SK-N-SH treated with all-trans-retinoic acid at 6 μM for 48 hours (cell line): Measurements from ENCODE around the gene RASGRF2.
"Not testable (repeated sequence)": the region's sequence is repeated elsewhere in the genome, so short reads cannot be mapped to it uniquely, and the experiment has no call there.

Source experiments
- ATAC-seq: fragments of 200-7000 bp; cut with Tn5 transposase; 3 replicates; pipeline ENCODE4 v1.9.1; 2020; ENCODE audit warnings: mild to moderate bottlenecking, moderate library complexity
- ARNTL ChIP-seq: fragments of 450-650 bp; formaldehyde crosslinking; IDR thresholded peaks from 2 replicates; pipeline ENCODE4 v1.5.0; 2020; ENCODE audit warnings: low read depth, mild to moderate bottlenecking, moderate library complexity, borderline replicate concordance
- CREB5 ChIP-seq: fragments of 250-450 bp; sonication (Bioruptor Pico); IDR thresholded peaks from 2 replicates; pipeline ENCODE4 v1.5.1; 2020; ENCODE audit warnings: low read depth, mild to moderate bottlenecking, moderate library complexity
- CSDC2 ChIP-seq: fragments of 250-450 bp; sonication (Bioruptor Pico); IDR thresholded peaks from 2 replicates; pipeline ENCODE4 v1.5.0; 2020; ENCODE audit warnings: mild to moderate bottlenecking, moderate library complexity
- CSRNP3 ChIP-seq: fragments of 250-450 bp; sonication (Bioruptor Pico); IDR thresholded peaks from 2 replicates; pipeline ENCODE4 v1.5.1; 2021; ENCODE audit warnings: mild to moderate bottlenecking, moderate library complexity
- ESRRG ChIP-seq: fragments of 250-450 bp; sonication (Bioruptor Pico); IDR thresholded peaks from 2 replicates; pipeline ENCODE4 v1.6.1; 2021; ENCODE audit warnings: mild to moderate bottlenecking
- GLIS3 ChIP-seq: fragments of 250-450 bp; sonication (Bioruptor Pico); IDR thresholded peaks from 2 replicates; pipeline ENCODE4 v1.5.0; 2020; ENCODE audit warnings: mild to moderate bottlenecking, moderate library complexity
- ISL1 ChIP-seq: fragments of 250-450 bp; sonication (Bioruptor Pico); IDR thresholded peaks from 2 replicates; pipeline ENCODE4 v2.1.2; 2022; ENCODE audit warnings: mild to moderate bottlenecking, moderate library complexity
- OSR1 ChIP-seq: fragments of 250-450 bp; sonication (Bioruptor Pico); IDR thresholded peaks from 2 replicates; pipeline ENCODE4 v1.8.0; 2022; ENCODE audit warnings: moderate library complexity, mild to moderate bottlenecking, inconsistent platforms
- PATZ1 ChIP-seq: fragments of 250-450 bp; sonication (Bioruptor Pico); IDR thresholded peaks from 2 replicates; pipeline ENCODE4 v1.8.0; 2020; ENCODE audit warnings: mild to moderate bottlenecking, moderate library complexity, borderline replicate concordance
- POU6F1 ChIP-seq: fragments of 250-450 bp; sonication (Bioruptor Pico); IDR thresholded peaks from 2 replicates; pipeline ENCODE4 v1.8.0; 2021; ENCODE audit warnings: low read depth, mild to moderate bottlenecking, moderate library complexity, borderline replicate concordance
- PPARA ChIP-seq: fragments of 250-450 bp; sonication (Bioruptor Pico); IDR thresholded peaks from 2 replicates; pipeline ENCODE4 v1.5.0; 2020; ENCODE audit warnings: mild to moderate bottlenecking, borderline replicate concordance
- SNAI2 ChIP-seq: fragments of 250-450 bp; sonication (Bioruptor Pico); IDR thresholded peaks from 2 replicates; pipeline ENCODE4 v1.5.0; 2020; ENCODE audit warnings: mild to moderate bottlenecking, moderate library complexity
- TCF4 ChIP-seq: fragments of 250-450 bp; sonication (Bioruptor Pico); IDR thresholded peaks from 2 replicates; pipeline ENCODE4 v1.8.0; 2021; ENCODE audit warnings: mild to moderate bottlenecking, moderate library complexity, borderline replicate concordance
- TOX ChIP-seq: fragments of 250-450 bp; sonication (Bioruptor Pico); IDR thresholded peaks from 2 replicates; pipeline ENCODE4 v1.8.0; 2021; ENCODE audit warnings: mild to moderate bottlenecking, moderate library complexity, borderline replicate concordance
- ZFP30 ChIP-seq: fragments of 450-650 bp; formaldehyde crosslinking; IDR thresholded peaks from 2 replicates; pipeline ENCODE4 v1.5.0; 2022; ENCODE audit warnings: mild to moderate bottlenecking, moderate library complexity
- ZNF565 ChIP-seq: fragments of 450-650 bp; formaldehyde crosslinking; conservative IDR thresholded peaks from 2 replicates; pipeline ENCODE4 v1.5.0; 2020; ENCODE audit warnings: low read depth, mild to moderate bottlenecking, moderate library complexity
- ZNF70 ChIP-seq: fragments of 450-650 bp; formaldehyde crosslinking; IDR thresholded peaks from 2 replicates; pipeline ENCODE4 v1.5.0; 2020; ENCODE audit warnings: mild to moderate bottlenecking, moderate library complexity

Gene RASGRF2

GRCh38 chr5:81268521-81269196, 308.5 kb downstream of the RASGRF2 start:
- peak; percentile 98 for ATAC-seq
- TF ChIP-seq PATZ1 (CRISPR knock-in tag) (no peak), SNAI2 (CRISPR knock-in tag) (no peak), ISL1 (CRISPR knock-in tag) (peak; percentile 90), OSR1 (no peak), CSDC2 (CRISPR knock-in tag) (no peak), CREB5 (CRISPR knock-in tag) (peak; percentile 57; the same call in 1 of the 2 replicates), ZNF565 (CRISPR knock-in tag) (no peak), TCF4 (CRISPR knock-in tag) (no peak), POU6F1 (CRISPR knock-in tag) (no peak)

GRCh38 chr5:81269751-81270393, 309.7 kb downstream of the RASGRF2 start:
- no peak for ATAC-seq
- TF ChIP-seq TCF4 (CRISPR knock-in tag): no peak
- TF ChIP-seq GLIS3 (CRISPR knock-in tag): no peak
- TF ChIP-seq ARNTL (CRISPR knock-in tag): no peak
- TF ChIP-seq PPARA (CRISPR knock-in tag): no peak
- no peak for TF ChIP-seq TOX (CRISPR knock-in tag)
- no peak for TF ChIP-seq OSR1
- no peak for TF ChIP-seq CSRNP3 (CRISPR knock-in tag)
- no peak for TF ChIP-seq POU6F1 (CRISPR knock-in tag)
- TF ChIP-seq CREB5 (CRISPR knock-in tag): no peak
- no peak for TF ChIP-seq ESRRG (CRISPR knock-in tag)
- TF ChIP-seq ZFP30 (CRISPR knock-in tag): no peak
- no peak for TF ChIP-seq CSDC2 (CRISPR knock-in tag)
- no peak for TF ChIP-seq SNAI2 (CRISPR knock-in tag)
- no peak for TF ChIP-seq PATZ1 (CRISPR knock-in tag)
- no peak for TF ChIP-seq ZNF70 (CRISPR knock-in tag)

GRCh38 chr5:81270394-81271027, 310.3 kb downstream of the RASGRF2 start:
- not testable (repeated sequence) for ATAC-seq
